ENCODE data around the gene POU6F2. TPM values are rescaled to one million over a fixed set of nuclear protein-coding genes. Genes with fewer than 3 reads are reported as not detected.

POU6F2 gene
- total RNA-seq, 1 experiment from 2014 or later: not detected

DNA sequence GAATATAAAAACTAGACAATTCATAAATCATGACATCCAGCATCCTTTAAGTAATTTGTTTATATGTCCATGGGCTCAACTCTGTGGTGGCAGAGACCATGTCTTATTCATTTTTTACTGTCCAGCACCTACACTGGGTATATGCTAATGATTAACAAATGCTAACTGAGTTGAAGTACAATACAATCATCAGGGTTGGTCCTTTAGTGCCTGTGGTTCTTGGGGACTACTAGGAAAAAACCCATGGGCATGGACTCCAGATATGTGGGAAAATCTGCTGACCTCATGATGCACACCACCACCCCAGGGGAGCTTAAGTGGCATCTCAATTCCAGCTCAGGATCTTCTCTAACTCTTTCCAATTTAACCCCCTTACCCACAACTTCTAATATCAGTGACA lies 503.2 kb downstream of the POU6F2 start:
- Histone ChIP-seq H3K4me1 (ENCODE audit: insufficient read depth, low read length, poor library complexity, severe bottlenecking) (no peaks in the 10 kb centered on the region), H3K4me3 (ENCODE audit: low read depth, low read length, poor library complexity, severe bottlenecking) (no peak overlapping the region), H3K27me3 (replicated peaks; ENCODE audit: insufficient read depth, low read depth, low read length, poor library complexity) (peaks cover 19% of the 10 kb centered on the region), H3K36me3 (ENCODE audit: insufficient read depth, low read length, poor library complexity, severe bottlenecking) (no peaks in the 10 kb centered on the region), H3K9me3 (ENCODE audit: low read depth, low read length, poor library complexity, severe bottlenecking) (no peaks in the 10 kb centered on the region), H3K27ac (ENCODE audit: low read depth, low read length, poor library complexity, severe bottlenecking) (no peak overlapping the region)
- intact Hi-C loops (cut with micrococcal nuclease; ENCODE audit: unreplicated experiment): no loop called here
- CTCF ChIA-PET: no interaction called here
- no TSS peak for BruUV-seq (replicated peaks)
- TF ChIP-seq CTCF (conservative IDR thresholded peaks at IDR 0.05; ENCODE audit: low read depth, low read length) (no peak), EZH2 (IDR thresholded peaks at IDR 0.05; ENCODE audit: borderline replicate concordance, low read depth, low read length, poor library complexity, severe bottlenecking) (no peak)
- POLR2A ChIA-PET (ENCODE audit: low non-redundant PET): no interaction called here
- DNase-seq (ENCODE audit: low spot score): no peak

DNA sequence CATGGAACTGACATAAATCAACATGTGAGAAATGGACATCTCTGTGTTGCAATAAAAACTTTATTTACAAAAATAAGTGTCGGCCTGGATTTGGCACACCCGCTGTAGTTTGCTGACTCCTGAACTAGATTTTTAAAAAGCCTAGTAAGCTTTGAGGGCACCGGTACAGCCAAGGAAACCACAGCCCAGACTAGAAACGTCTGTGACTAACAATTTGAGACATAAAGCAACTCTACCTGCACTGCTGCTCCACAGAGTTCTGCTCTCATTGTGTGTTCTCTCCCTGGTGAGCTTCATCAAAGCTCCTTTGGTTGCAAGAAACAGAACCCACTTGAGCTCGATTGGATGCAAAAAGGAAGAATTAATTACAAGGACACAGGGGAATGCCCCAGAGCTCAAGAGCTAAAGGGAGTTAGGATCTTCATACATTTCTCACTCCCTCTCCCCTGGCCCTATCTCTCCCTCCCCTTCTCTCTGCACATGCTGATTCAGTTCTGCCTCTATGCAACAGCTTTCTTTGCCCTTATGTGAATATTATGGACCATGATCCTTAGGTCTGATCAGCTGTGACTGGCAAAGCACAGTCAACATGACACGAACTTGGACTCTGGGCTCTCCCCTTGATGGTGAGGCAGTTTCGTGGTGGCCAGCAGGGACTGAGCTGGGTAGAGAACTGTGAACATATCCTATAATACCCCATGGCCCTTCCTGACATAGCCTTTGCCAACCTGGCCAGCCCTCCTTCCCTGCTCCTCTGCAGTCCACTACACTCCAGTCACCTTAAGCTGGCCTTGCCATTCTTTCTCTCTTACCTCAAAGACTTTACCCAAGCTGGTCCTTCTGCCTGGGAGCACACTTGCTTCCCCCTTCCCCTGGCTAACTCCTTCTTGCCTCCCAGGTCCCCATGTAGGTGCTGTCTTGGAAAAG lies 511.0 kb downstream of the POU6F2 start:
- Histone ChIP-seq H3K27me3 (replicated peaks; ENCODE audit: insufficient read depth, low read depth, low read length, poor library complexity) (peaks cover 47% of the 10 kb centered on the region), H3K36me3 (ENCODE audit: insufficient read depth, low read length, poor library complexity, severe bottlenecking) (no peaks in the 10 kb centered on the region), H3K4me3 (ENCODE audit: low read depth, low read length, poor library complexity, severe bottlenecking) (no peak overlapping the region), H3K4me1 (ENCODE audit: insufficient read depth, low read length, poor library complexity, severe bottlenecking) (no peaks in the 10 kb centered on the region), H3K9me3 (ENCODE audit: low read depth, low read length, poor library complexity, severe bottlenecking) (no peaks in the 10 kb centered on the region), H3K27ac (ENCODE audit: low read depth, low read length, poor library complexity, severe bottlenecking) (no peak overlapping the region)
- POLR2A ChIA-PET (ENCODE audit: low non-redundant PET): no interaction called here
- intact Hi-C loops (cut with micrococcal nuclease; ENCODE audit: unreplicated experiment): no loop called here
- no peak for DNase-seq (ENCODE audit: low spot score)
- no TSS peak for BruUV-seq (replicated peaks)
- TF ChIP-seq CTCF (conservative IDR thresholded peaks at IDR 0.05; ENCODE audit: low read depth, low read length) (no peak), EZH2 (IDR thresholded peaks at IDR 0.05; ENCODE audit: borderline replicate concordance, low read depth, low read length, poor library complexity, severe bottlenecking) (no peak)
- CTCF ChIA-PET: no interaction called here

GRCh38 chr7:39490296-39490695 lies 512.6 kb downstream of the POU6F2 start:
- H3K27me3 ChIP-seq (replicated peaks; ENCODE audit: insufficient read depth, low read depth, low read length, poor library complexity): peaks cover 45% of the 10 kb centered on the region
- TF ChIP-seq EZH2 (IDR thresholded peaks at IDR 0.05; ENCODE audit: borderline replicate concordance, low read depth, low read length, poor library complexity, severe bottlenecking): no peak
- no peak for TF ChIP-seq CTCF (conservative IDR thresholded peaks at IDR 0.05; ENCODE audit: low read depth, low read length)
- CTCF ChIA-PET: no interaction called here
- DNase-seq (ENCODE audit: low spot score): no peak
- no peaks in the 10 kb centered on the region for H3K4me1 ChIP-seq (ENCODE audit: insufficient read depth, low read length, poor library complexity, severe bottlenecking)
- no peaks in the 10 kb centered on the region for H3K36me3 ChIP-seq (ENCODE audit: insufficient read depth, low read length, poor library complexity, severe bottlenecking)
- no peak overlapping the region for H3K4me3 ChIP-seq (ENCODE audit: low read depth, low read length, poor library complexity, severe bottlenecking)
- POLR2A ChIA-PET (ENCODE audit: low non-redundant PET): no interaction called here
- H3K27ac ChIP-seq (ENCODE audit: low read depth, low read length, poor library complexity, severe bottlenecking): no peak overlapping the region
- intact Hi-C loops (cut with micrococcal nuclease; ENCODE audit: unreplicated experiment): no loop called here
- H3K9me3 ChIP-seq (ENCODE audit: low read depth, low read length, poor library complexity, severe bottlenecking): no peaks in the 10 kb centered on the region
- BruUV-seq (replicated peaks): no TSS peak

Data from A673 (cell line).